Heart left ventricle (tissue), 16 donors: ENCODE results near the gene CYTH4. TPM values are rescaled to one million over a fixed set of nuclear protein-coding genes. Genes with fewer than 3 reads are reported as not detected.

ENCODE experiments used
- ATAC-seq, 4 donors: fragments of 200-7000 bp; cut with Tn5 transposase; one replicate each; pipeline ENCODE4 v1.9.1; 2020 to 2022; ENCODE audit warnings: moderate library complexity in 4 of 4, mild to moderate bottlenecking in 3 of 4, moderate number of reproducible peaks in 1 of 4
- DNase-seq, 5 donors: peaks; one replicate each; pipeline ENCODE4 v3.0.0-alpha.2; 2020
- H3K27ac ChIP-seq, 12 donors: fragments of 200-600 bp; sonication (generic) in 4 of 12; one replicate each; pipeline versions ENCODE4 v1.5.0 to v1.8.0; 2016 to 2022; ENCODE audit warnings: mild to moderate bottlenecking in 2 of 12
- H3K27me3 ChIP-seq, 9 donors: fragments of 200-600 bp; sonication (generic) in 2 of 9; one replicate each; pipeline versions ENCODE4 v1.5.1 to v1.8.0; 2016 to 2022; ENCODE audit warnings: mild to moderate bottlenecking in 3 of 9
- H3K36me3 ChIP-seq, 9 donors: fragments of 200-600 bp; sonication (generic) in 2 of 9; one replicate each; pipeline versions ENCODE4 v1.5.0 to v1.8.0; 2018 to 2022; ENCODE audit warnings: mild to moderate bottlenecking in 2 of 9
- H3K4me1 ChIP-seq, 12 donors: fragments of 200-600 bp; sonication (generic) in 4 of 12; one replicate each; pipeline versions ENCODE4 v1.5.0 to v1.8.0; 2016 to 2022; ENCODE audit warnings: mild to moderate bottlenecking in 3 of 12
- H3K4me3 ChIP-seq, 12 donors: fragments of 200-600 bp; sonication (generic) in 4 of 12; one replicate each; pipeline versions ENCODE4 v1.5.0 to v1.8.0; 2017 to 2022; ENCODE audit warnings: mild to moderate bottlenecking in 9 of 12, moderate library complexity in 4 of 12
- H3K9me3 ChIP-seq, 12 donors: fragments of 200-600 bp; sonication (generic) in 4 of 12; one replicate each; pipeline versions ENCODE4 v1.5.0 to v1.8.0; 2016 to 2022; ENCODE audit warnings: mild to moderate bottlenecking in 1 of 12
- POLR2A ChIP-seq, 2 donors: fragments of 450-650 bp; IDR thresholded peaks; one replicate each; pipeline ENCODE4 v1.6.1; 2017; ENCODE audit warnings: antibody characterized with exemption in 2 of 2, mild to moderate bottlenecking in 2 of 2, moderate library complexity in 2 of 2
- WGBS, 4 donors: extraction: QIAGEN DNeasy Blood & Tissue Kit in 2 of 4; methylation state at CpG; one replicate each; pipeline versions ENCODE4 v1.1.5 to v1.1.7; 2013 to 2018; 5-methylcytosine and 5-hydroxymethylcytosine counted together
- intact Hi-C, 10 donors: fragments of 100-400 bp; cut with DNase I; formaldehyde crosslinking; loops; one replicate each; pipeline versions ENCODE4 v1.11.1 to v1.14.2; 2022
- polyA plus RNA-seq, 2 donors: library from polyadenylated mRNA; stranded (reverse); fragments of 200-250 nt; gene quantifications; one replicate each; pipeline ENCODE4 v1.2.3, GENCODE V29; 2013
- total RNA-seq, 9 donors: library from RNA; depleted of rRNA in 2 of 9; stranded (reverse); fragments of >200 nt in 2 of 9; fragmentation: NEBNext Ultra II Directional in 3 of 9; extraction: Animal tissue kit (Norgen Biotek cat#: 25700) in 3 of 9; gene quantifications; one replicate each; pipeline versions ENCODE4 v1.1.0 to v1.2.4, GENCODE V29; 2016 to 2023
- TF ChIP-seq, protein P1 (sequence below), 12 donors: fragments of 200-600 bp; sonication (generic) in 4 of 12; IDR thresholded peaks; one replicate each; pipeline versions ENCODE4 v1.5.0 to v1.8.0; 2018 to 2022; ENCODE audit warnings: antibody characterized with exemption in 12 of 12, mild to moderate bottlenecking in 5 of 12
- donor health status: ischemic (EF 13 %, LVEDD 7.1; RV severe dilation, severe dysfunction).
- donor health status: healthy with polysubstance abuse.
- donor health status: DM: no; HTN: yes; CAD: no.
- donor health status: DM: no; HTN: no; CAD: no.
- donor health status: ischemic (EF 25% LVEDD 6.9; RV normal size, moderate dysfunction).
- donor health status: ischemic (EF 25% LVEDD 5.7; RV mildly dilated, moderate dysfunction).
- donor health status: healthy.
- donor health status: DM: yes; HTN: yes; CAD: no.
- donor health status: ischemic (EF 35%, LVEDD 5.7; RV mildly dilated, moderate dysfunction).
- donor health status: nonischemic (EF 11% LVEDD 7.7; RV severe dilation, severe dysfunction).
- donor health status: DM: yes; HTN: yes; CAD: no.
- donor health status: PGD.
- donor health status: ischemic (EF 29% LVEDD 5.4; RV normal size, mild dysfunction).
- donor health status: nonischemic (EF 23%, LVEDD 6.1; RV moderate dilation, normal function).

CYTH4 gene
- total and polyA plus RNA-seq, 11 donors = 2.4 to 57.8 (median 4.3) TPM

DNA sequence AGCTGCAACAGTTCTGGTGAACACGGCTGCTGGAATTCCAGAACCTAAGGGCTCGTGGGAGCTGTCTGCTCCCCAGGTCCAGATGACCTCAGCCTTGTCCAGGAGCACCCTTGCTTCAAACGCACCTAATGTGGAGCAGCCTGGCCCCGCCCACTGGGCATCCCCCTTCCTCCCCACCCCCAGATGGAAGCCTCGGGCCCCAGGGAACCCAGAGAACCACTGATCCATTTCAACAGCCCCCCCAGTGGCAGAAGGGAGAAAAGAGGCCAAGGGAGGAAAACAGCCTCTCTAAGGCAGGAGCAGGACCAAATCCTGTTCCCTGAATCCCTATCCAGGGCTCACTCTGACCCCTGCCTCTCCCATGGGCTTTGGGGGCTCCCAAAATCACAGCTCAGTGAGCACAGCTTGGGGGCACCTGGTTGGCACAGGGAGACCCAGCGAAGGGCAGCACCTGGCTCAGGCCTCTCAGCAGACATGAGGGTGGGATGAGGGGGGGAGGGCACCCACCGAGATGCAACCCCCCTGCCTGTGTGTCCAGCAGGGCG is 1.2 kb downstream of the CYTH4 start:
- TF ChIP-seq POLR2A (IDR thresholded peaks at IDR 0.05) = no peak
- TF ChIP-seq, protein P1, sequence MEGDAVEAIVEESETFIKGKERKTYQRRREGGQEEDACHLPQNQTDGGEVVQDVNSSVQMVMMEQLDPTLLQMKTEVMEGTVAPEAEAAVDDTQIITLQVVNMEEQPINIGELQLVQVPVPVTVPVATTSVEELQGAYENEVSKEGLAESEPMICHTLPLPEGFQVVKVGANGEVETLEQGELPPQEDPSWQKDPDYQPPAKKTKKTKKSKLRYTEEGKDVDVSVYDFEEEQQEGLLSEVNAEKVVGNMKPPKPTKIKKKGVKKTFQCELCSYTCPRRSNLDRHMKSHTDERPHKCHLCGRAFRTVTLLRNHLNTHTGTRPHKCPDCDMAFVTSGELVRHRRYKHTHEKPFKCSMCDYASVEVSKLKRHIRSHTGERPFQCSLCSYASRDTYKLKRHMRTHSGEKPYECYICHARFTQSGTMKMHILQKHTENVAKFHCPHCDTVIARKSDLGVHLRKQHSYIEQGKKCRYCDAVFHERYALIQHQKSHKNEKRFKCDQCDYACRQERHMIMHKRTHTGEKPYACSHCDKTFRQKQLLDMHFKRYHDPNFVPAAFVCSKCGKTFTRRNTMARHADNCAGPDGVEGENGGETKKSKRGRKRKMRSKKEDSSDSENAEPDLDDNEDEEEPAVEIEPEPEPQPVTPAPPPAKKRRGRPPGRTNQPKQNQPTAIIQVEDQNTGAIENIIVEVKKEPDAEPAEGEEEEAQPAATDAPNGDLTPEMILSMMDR (IDR thresholded peaks at IDR 0.05) = peak in 1 of 12 donors; percentile 27
- Histone ChIP-seq H3K4me1 (peaks cover 0 to 65% (median 0%) of the 10 kb centered on the region in 12 donors), H3K9me3 (no peaks in the 10 kb centered on the region), H3K36me3 (peaks cover 0 to 25% (median 0%) of the 10 kb centered on the region in 9 donors), H3K27me3 (peaks cover 0 to 56% (median 4%) of the 10 kb centered on the region in 9 donors), H3K27ac (peak overlapping the region in 5 of 12 donors; percentile 4 to 94 (median 47)), H3K4me3 (peak overlapping the region in 9 of 12 donors; percentile 31 to 73 (median 43))
- peak in 2 of 5 donors; percentile 58 to 70 for DNase-seq
- no peak for ATAC-seq
- 39 to 71% (median 54%) methylated on average over 8 of the region's 8 CpGs for WGBS, 4 donors
- intact Hi-C loops = no loop called here

DNA sequence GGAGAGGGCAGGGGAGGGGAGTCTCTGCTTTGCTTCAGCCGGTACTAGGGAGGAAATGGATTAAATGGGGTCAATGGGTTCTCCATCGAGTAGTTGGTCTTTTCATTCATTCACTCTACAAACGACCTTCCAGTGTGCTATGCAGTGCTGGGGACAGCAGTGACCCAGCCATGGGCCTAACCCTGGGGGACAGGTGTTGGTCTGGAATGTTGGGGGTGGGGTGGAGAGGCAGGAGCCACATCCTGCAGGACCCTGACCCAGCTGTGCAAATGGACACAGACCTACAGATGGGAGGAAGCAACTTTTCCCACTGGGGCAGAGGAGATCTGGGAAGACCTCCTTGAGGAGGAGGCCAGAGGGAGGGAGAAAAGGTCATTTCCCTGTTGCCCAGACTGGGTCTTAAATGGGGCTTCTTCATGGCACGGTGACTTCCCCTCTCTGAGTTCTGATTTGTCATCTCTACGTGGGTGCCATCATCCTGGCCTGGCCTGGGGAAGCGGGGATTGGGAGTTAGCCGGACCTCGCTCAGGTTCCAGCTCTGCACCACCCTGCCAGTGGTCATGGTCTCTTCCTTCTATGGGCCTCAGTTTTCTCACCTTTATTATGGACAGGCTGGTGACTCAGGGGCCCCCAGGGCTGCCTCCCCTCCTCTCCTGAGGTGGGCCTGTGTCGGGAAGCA is 2.0 kb downstream of the CYTH4 start:
- Histone ChIP-seq H3K36me3 (peaks cover 0 to 33% (median 0%) of the 10 kb centered on the region in 9 donors), H3K4me1 (peaks cover 0 to 66% (median 0%) of the 10 kb centered on the region in 12 donors), H3K27me3 (peaks cover 0 to 54% (median 4%) of the 10 kb centered on the region in 9 donors), H3K27ac (peak overlapping the region in 6 of 12 donors; percentile 10 to 94 (median 43)), H3K4me3 (peak overlapping the region in 9 of 12 donors; percentile 19 to 73 (median 43)), H3K9me3 (no peaks in the 10 kb centered on the region)
- 41 to 48% (median 47%) methylated on average over 5 to 9 of the region's 9 CpGs for WGBS, 4 donors
- TF ChIP-seq POLR2A (IDR thresholded peaks at IDR 0.05) = no peak
- TF ChIP-seq, protein P1 (IDR thresholded peaks at IDR 0.05) = no peak
- intact Hi-C loops = no loop called here
- DNase-seq (peak in 1 of 5 donors; percentile 64), ATAC-seq (peak in 2 of 4 donors; percentile 4 to 24)

DNA sequence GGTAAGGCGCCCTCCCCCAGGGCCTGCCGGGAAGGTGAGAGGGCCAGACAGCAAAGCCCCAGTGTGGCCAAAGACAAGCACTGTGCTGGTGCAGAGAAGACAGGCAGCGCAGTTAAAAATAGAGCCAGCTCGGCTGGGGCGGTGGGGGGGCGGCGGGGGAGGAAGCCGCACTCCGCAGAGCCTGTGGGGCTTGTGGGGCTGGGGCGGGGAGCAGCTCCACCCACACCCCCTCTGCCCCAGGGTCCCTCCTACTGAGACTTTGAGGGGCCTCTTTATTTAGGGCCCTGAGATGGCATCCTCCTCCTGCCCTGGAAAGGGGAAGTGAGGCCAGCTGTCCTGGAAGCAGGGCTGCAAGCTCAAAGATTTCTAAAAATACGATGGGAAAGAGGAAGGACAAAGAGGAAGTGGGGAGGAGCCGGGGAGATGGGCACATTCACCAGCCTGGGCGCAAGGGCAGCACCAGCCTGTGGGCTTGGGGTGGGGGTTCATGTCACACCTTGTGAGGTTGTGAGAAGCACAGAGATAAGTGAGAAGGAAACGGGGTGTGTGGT is 2.6 kb downstream of the CYTH4 start:
- peak overlapping the region in 5 of 12 donors; percentile 10 to 94 (median 39) for H3K27ac ChIP-seq
- peak overlapping the region in 9 of 12 donors; percentile 19 to 73 (median 43) for H3K4me3 ChIP-seq
- no peaks in the 10 kb centered on the region for H3K9me3 ChIP-seq
- peaks cover 0 to 66% (median 0%) of the 10 kb centered on the region in 12 donors for H3K4me1 ChIP-seq
- intact Hi-C loops = no loop called here
- H3K36me3 ChIP-seq = peaks cover 0 to 38% (median 0%) of the 10 kb centered on the region in 9 donors
- TF ChIP-seq POLR2A (IDR thresholded peaks at IDR 0.05) = no peak
- TF ChIP-seq, protein P1 (IDR thresholded peaks at IDR 0.05) = no peak
- DNase-seq = peak; percentile 62 to 84 (median 65)
- 8 to 18% (median 12%) methylated on average over 10 to 14 of the region's 14 CpGs for WGBS, 4 donors
- H3K27me3 ChIP-seq = peaks cover 0 to 49% (median 4%) of the 10 kb centered on the region in 9 donors
- peak; percentile 76 to 86 (median 81) for ATAC-seq

DNA sequence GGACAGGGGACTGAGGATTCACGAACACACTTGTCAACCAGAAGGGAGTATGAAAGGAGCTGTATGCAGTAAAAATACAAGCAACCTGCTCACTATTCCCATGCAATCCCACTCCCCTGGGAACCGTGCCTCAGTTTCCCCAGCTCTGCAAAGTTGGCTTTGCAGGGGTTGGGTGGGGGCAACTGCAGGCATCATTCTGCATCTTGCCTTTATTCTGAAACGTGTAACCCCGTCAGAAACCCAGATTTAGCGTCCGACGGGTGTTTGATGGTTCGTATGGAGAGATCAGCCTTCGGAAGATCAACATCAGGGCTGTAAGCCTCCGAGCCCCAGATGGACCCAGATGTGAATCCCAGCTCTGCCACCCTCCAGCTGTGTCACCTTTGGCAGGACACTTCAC is 3.6 kb downstream of the CYTH4 start:
- H3K27ac ChIP-seq = peak overlapping the region in 2 of 12 donors; percentile 8 to 94

More for the DNA sequence above, 3.6 kb downstream of the CYTH4 start:
- 79 to 88% (median 86%) methylated on average over 9 to 10 of the region's 10 CpGs for WGBS, 4 donors
- Histone ChIP-seq H3K9me3 (no peaks in the 10 kb centered on the region), H3K4me3 (peak overlapping the region in 2 of 12 donors; percentile 7 to 73), H3K4me1 (peaks cover 0 to 73% (median 0%) of the 10 kb centered on the region in 12 donors), H3K36me3 (peaks cover 0 to 48% (median 0%) of the 10 kb centered on the region in 9 donors), H3K27me3 (peaks cover 0 to 41% (median 4%) of the 10 kb centered on the region in 9 donors)
- no peak for DNase-seq
- intact Hi-C loops = no loop called here
- TF ChIP-seq, protein P1 (IDR thresholded peaks at IDR 0.05) = no peak
- TF ChIP-seq POLR2A (IDR thresholded peaks at IDR 0.05) = no peak
- ATAC-seq = no peak
